ENCODE results near the gene IMMP2L.

- TF ChIP-seq CTCF (IDR thresholded peaks at IDR 0.05) (no peak), POLR2A (IDR thresholded peaks at IDR 0.05) (no peak)
These were observed 599.9 kb downstream of the IMMP2L start for GRCh38 chr7:110962374-110962773.

Measured in right lobe of liver (tissue), 4 donors.